K562 (cell line): ENCODE data around the gene ACSS1. TPM values are rescaled to one million over a fixed set of nuclear protein-coding genes. Genes with fewer than 3 reads are reported as not detected.

ENCODE experiments used
- ATAC-seq: fragments of 200-7000 bp; cut with Tn5 transposase; 3 replicates; pipeline ENCODE4 v1.9.1; 2020; ENCODE audit warnings: moderate library complexity
- BruUV-seq: library from RNA; stranded (reverse); fragments of 400-500 nt; replicated peaks from 2 replicates; lab custom pipeline; 2021; lab: Mats Ljungman, UMichigan
- CTCF ChIA-PET: fragments of 300-600 bp; formaldehyde crosslinking; extraction: SDS; loops from one replicate; lab custom pipeline; 2021; ENCODE audit warnings: low intra/inter-chr PET ratio; lab: Yijun Ruan, JAX
- POLR2A ChIA-PET: fragments of 300-600, 350-650 bp; sonication (Branson Sonifier 250); formaldehyde crosslinking; extraction: SDS; loops from one replicate; lab custom pipeline; 2021; ENCODE audit warnings: antibody characterized with exemption, inconsistent platforms; lab: Yijun Ruan, JAX
- DNase-seq, 4 experiments: peaks; one replicate each; pipeline versions ENCODE4 v3.0.0 to v3.0.0-alpha.2; 2011 to 2018; ENCODE audit warnings: low spot score in 3 of 4, mixed read lengths in 3 of 4; ENCODE audit errors: extremely low read depth in 1 of 4
- FAIRE-seq: peaks from 2 replicates; lab custom pipeline; 2011; peaks lifted over from hg19 to GRCh38; lab: Jason Lieb, UNC
- H2AFZ ChIP-seq: 2 replicates; pipeline ENCODE4 v1.6.0; 2011; ENCODE audit warnings: low read depth, low read length, control low read depth, inconsistent platforms
- H3K27ac ChIP-seq: fragments of 200-600 bp; 3 replicates; pipeline ENCODE4 v1.8.0; 2011; ENCODE audit warnings: low read depth, mild to moderate bottlenecking, control low read depth, inconsistent platforms, low read length, moderate library complexity, mixed read lengths; ENCODE audit errors: extremely low read depth
- H3K27me3 ChIP-seq, 2 experiments: fragments of 300-600 bp in 1 of 2; 2 replicates in 1 of 2; 3 replicates in 1 of 2; pipeline versions ENCODE4 v1.6.0 to v1.8.0; 2011; ENCODE audit warnings: inconsistent platforms in 2 of 2, low read length in 2 of 2, mild to moderate bottlenecking in 1 of 2, mixed read lengths in 1 of 2, moderate library complexity in 1 of 2; ENCODE audit not compliant: control insufficient read depth in 2 of 2, insufficient read depth in 2 of 2
- H3K36me3 ChIP-seq: fragments of 300-600 bp; 3 replicates; pipeline ENCODE4 v1.8.0; 2011; ENCODE audit warnings: mild to moderate bottlenecking, low read length, inconsistent platforms; ENCODE audit not compliant: control insufficient read depth, insufficient read depth
- H3K4me1 ChIP-seq, 2 experiments: fragments of 200-600 bp in 1 of 2; replicated peaks in 1 of 2; 2 replicates in 1 of 2; 3 replicates in 1 of 2; pipeline versions ENCODE4 v1.5.1 to v1.8.0; 2011; ENCODE audit warnings: inconsistent platforms in 2 of 2, low read length in 2 of 2, mild to moderate bottlenecking in 1 of 2, mixed read lengths in 1 of 2, moderate library complexity in 1 of 2; ENCODE audit not compliant: control insufficient read depth in 2 of 2, insufficient read depth in 2 of 2
- H3K4me2 ChIP-seq: 2 replicates; pipeline ENCODE4 v1.6.1; 2011; ENCODE audit warnings: low read length, control low read depth, inconsistent platforms, mixed read lengths; ENCODE audit not compliant: insufficient read depth
- H3K4me3 ChIP-seq: fragments of 200-600 bp; sonication (generic), shearing (Covaris generic); 2 replicates; pipeline ENCODE4 v1.5.1; 2016; ENCODE audit warnings: control low read depth, inconsistent platforms
- H3K79me2 ChIP-seq: fragments of 200-600 bp; 3 replicates; pipeline ENCODE4 v1.8.0; 2011; ENCODE audit warnings: low read length, inconsistent platforms; ENCODE audit not compliant: control insufficient read depth, insufficient read depth
- H3K9ac ChIP-seq, 2 experiments: 2 replicates each; pipeline versions ENCODE4 v1.6.0 to v1.6.1; 2011; ENCODE audit warnings: low read depth in 2 of 2, low read length in 2 of 2, control low read depth in 1 of 2, inconsistent platforms in 1 of 2, mild to moderate bottlenecking in 1 of 2, mixed read lengths in 1 of 2; ENCODE audit not compliant: insufficient read depth in 1 of 2
- H3K9me1 ChIP-seq: one replicate; pipeline ENCODE4 v1.6.0; 2011; ENCODE audit warnings: inconsistent platforms, mild to moderate bottlenecking, low read length, moderate library complexity; ENCODE audit not compliant: control insufficient read depth, insufficient read depth
- H3K9me3 ChIP-seq: replicated peaks from 2 replicates; pipeline ENCODE4 v1.5.1; 2011; ENCODE audit warnings: low read depth, low read length, inconsistent platforms; ENCODE audit not compliant: control insufficient read depth, insufficient read depth
- H4K20me1 ChIP-seq: replicated peaks from 2 replicates; pipeline ENCODE4 v1.6.1; 2011; ENCODE audit warnings: low read length, inconsistent platforms, mixed read lengths; ENCODE audit not compliant: control insufficient read depth, insufficient read depth
- CCAR2 ChIP-seq: fragments of 200-400 bp; formaldehyde crosslinking; IDR thresholded peaks from 2 replicates; pipeline ENCODE4 v1.6.1; 2017; ENCODE audit warnings: mild to moderate bottlenecking, low read depth, low read length
- EWSR1 ChIP-seq: fragments of 450-650 bp; IDR thresholded peaks from 2 replicates; pipeline ENCODE4 v1.6.1; 2018; ENCODE audit warnings: borderline replicate concordance, mild to moderate bottlenecking, low read depth, moderate library complexity; ENCODE audit not compliant: partially characterized antibody
- MAFG ChIP-seq: fragments of 450-650 bp; conservative IDR thresholded peaks from 2 replicates; pipeline ENCODE4 v1.6.1; 2016; ENCODE audit warnings: missing genetic modification characterization, missing compliant biosample characterization
- MAFK ChIP-seq: IDR thresholded peaks from 2 replicates; pipeline ENCODE4 v1.6.1; 2011; ENCODE audit warnings: low read length, improper control_type of control experiment
- MLLT1 ChIP-seq, 2 experiments: fragments of 450-650 bp; IDR thresholded peaks; 2 replicates each; pipeline ENCODE4 v1.6.1; 2016
- NFIC ChIP-seq: fragments of 450-650 bp; IDR thresholded peaks from 2 replicates; pipeline ENCODE4 v1.6.1; 2017; ENCODE audit warnings: mild to moderate bottlenecking, inconsistent platforms
- NUFIP1 ChIP-seq: fragments of 450-650 bp; IDR thresholded peaks from 2 replicates; pipeline ENCODE4 v1.6.1; 2018; ENCODE audit not compliant: partially characterized antibody
- PHTF2 ChIP-seq: fragments of 250-450 bp; sonication (Bioruptor Pico); IDR thresholded peaks from 2 replicates; pipeline ENCODE4 v1.5.0; 2021; ENCODE audit warnings: mild to moderate bottlenecking
- POLR2A ChIP-seq: fragments of 450-650 bp; conservative IDR thresholded peaks from 2 replicates; pipeline ENCODE4 v1.6.1; 2016
- POLR3A ChIP-seq: IDR thresholded peaks from 2 replicates; pipeline ENCODE4 v1.6.1; 2011; ENCODE audit warnings: borderline replicate concordance, mild to moderate bottlenecking, moderate library complexity; ENCODE audit not compliant: insufficient read length, insufficient read depth; ENCODE audit errors: extremely low read depth
- RFX5 ChIP-seq: IDR thresholded peaks from 2 replicates; pipeline ENCODE4 v1.6.1; 2011; ENCODE audit warnings: low read depth, mild to moderate bottlenecking, improper control_type of control experiment, low read length
- SIRT6 ChIP-seq: IDR thresholded peaks from one replicate; pipeline ENCODE4 v1.6.1; 2012; ENCODE audit warnings: low read depth, mild to moderate bottlenecking, control low read depth, inconsistent platforms, low read length, moderate library complexity
- SP1 ChIP-seq: sonication (generic); formaldehyde crosslinking; IDR thresholded peaks from 2 replicates; pipeline ENCODE4 v1.8.1; 2022; ENCODE audit warnings: mild to moderate bottlenecking, missing genetic modification reagents
- SP2 ChIP-seq: IDR thresholded peaks from 2 replicates; pipeline ENCODE4 v1.6.1; 2011; ENCODE audit warnings: mild to moderate bottlenecking, low read depth, low read length, moderate library complexity; ENCODE audit not compliant: poor library complexity, severe bottlenecking; ENCODE audit errors: extremely low read depth
- THRA ChIP-seq: fragments of 450-650 bp; IDR thresholded peaks from 2 replicates; pipeline ENCODE4 v1.6.1; 2017; ENCODE audit warnings: mild to moderate bottlenecking, moderate library complexity
- TSC22D4 ChIP-seq: fragments of 450-650 bp; IDR thresholded peaks from 2 replicates; pipeline ENCODE4 v1.6.1; 2016; ENCODE audit warnings: missing genetic modification characterization, missing biosample characterization, control low read depth
- XRCC4 ChIP-seq: IDR thresholded peaks from one replicate; pipeline ENCODE4 v1.6.1; 2011; ENCODE audit not compliant: insufficient read depth, insufficient read length; ENCODE audit errors: extremely low read depth
- ZNF239 ChIP-seq: fragments of 250-450 bp; sonication (Bioruptor Pico); IDR thresholded peaks from 2 replicates; pipeline ENCODE4 v1.4.0; 2020; ENCODE audit warnings: mild to moderate bottlenecking
- ZNF3 ChIP-seq: fragments of 250-450 bp; sonication (Bioruptor Pico); IDR thresholded peaks from 2 replicates; pipeline ENCODE4 v1.5.0; 2021; ENCODE audit warnings: mild to moderate bottlenecking, moderate library complexity
- ZNF696 ChIP-seq: fragments of 250-450 bp; sonication (Bioruptor Pico); conservative IDR thresholded peaks from 2 replicates; pipeline ENCODE4 v1.4.0; 2020; ENCODE audit warnings: mild to moderate bottlenecking, moderate library complexity
- WGBS: fragments of 100-300 bp; shearing (Covaris generic); methylation state at CpG from one replicate; pipeline ENCODE4 v1.1.6; 2016; ENCODE audit warnings: low coverage, mixed read lengths; ENCODE audit not compliant: insufficient coverage; ENCODE audit errors: missing lambda C conversion rate; 5-methylcytosine and 5-hydroxymethylcytosine counted together
- in situ Hi-C: fragments of 300-500 bp; cut with MboI; formaldehyde crosslinking; loops from 4 replicates; pipeline ENCODE4 v1.15.0; 2018; ENCODE audit warnings: inconsistent platforms, mixed read lengths
- intact Hi-C: fragments of 100-400 bp; cut with micrococcal nuclease; formaldehyde crosslinking; loops from 2 replicates; pipeline ENCODE4 v1.14.2; 2022
- polyA plus RNA-seq, 8 experiments: library from polyadenylated mRNA; depleted of rRNA in 4 of 8; stranded (reverse) in 5 of 8; unstranded in 3 of 8; fragments of >200 nt; fragmentation: Nextera tagmentation in 2 of 8; fragmentation: Illumina TruSeq in 1 of 8; extraction: Ambion mirVana in 2 of 8; extraction: Trizol in 1 of 8; gene quantifications; 2 replicates each; pipeline versions ENCODE4 v1.2.1 to v1.2.3, GENCODE V29; 2011 to 2014; ENCODE audit warnings: inconsistent platforms in 1 of 8, missing spikeins in 1 of 8
- total RNA-seq, 7 experiments: library from RNA; depleted of rRNA in 6 of 7; stranded (reverse); fragments of >200 nt in 6 of 7; fragmentation: Illumina TruSeq in 2 of 7; extraction: Trizol in 2 of 7; gene quantifications; 2 replicates each; pipeline versions ENCODE4 v1.2.1 to v1.2.3, GENCODE V29; 2011 to 2021; ENCODE audit warnings: low replicate concordance in 1 of 7
- TF ChIP-seq, protein P1 (sequence below): sonication (generic); formaldehyde crosslinking; IDR thresholded peaks from 2 replicates; pipeline ENCODE4 v1.8.1; 2022; ENCODE audit warnings: missing genetic modification reagents

Gene ACSS1
- total and polyA plus RNA-seq, 9 of the 15 experiments (the other 6 are each of a cell fraction or from before 2014, with no cell fraction given), result 0.07 to 2.1 (median 0.27) TPM; not detected in 3

GRCh38 chr20:25023356-25023755, 34.6 kb downstream of the ACSS1 start (continued):
- TF ChIP-seq RFX5 (no peak), TSC22D4 (tag) (no peak), ZNF239 (CRISPR knock-in tag) (no peak), SP2 (no peak), THRA (no peak), POLR2A (no peak), NUFIP1 (no peak)
- TF ChIP-seq, protein P1, sequence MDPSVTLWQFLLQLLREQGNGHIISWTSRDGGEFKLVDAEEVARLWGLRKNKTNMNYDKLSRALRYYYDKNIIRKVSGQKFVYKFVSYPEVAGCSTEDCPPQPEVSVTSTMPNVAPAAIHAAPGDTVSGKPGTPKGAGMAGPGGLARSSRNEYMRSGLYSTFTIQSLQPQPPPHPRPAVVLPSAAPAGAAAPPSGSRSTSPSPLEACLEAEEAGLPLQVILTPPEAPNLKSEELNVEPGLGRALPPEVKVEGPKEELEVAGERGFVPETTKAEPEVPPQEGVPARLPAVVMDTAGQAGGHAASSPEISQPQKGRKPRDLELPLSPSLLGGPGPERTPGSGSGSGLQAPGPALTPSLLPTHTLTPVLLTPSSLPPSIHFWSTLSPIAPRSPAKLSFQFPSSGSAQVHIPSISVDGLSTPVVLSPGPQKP, result no peak

DNA sequence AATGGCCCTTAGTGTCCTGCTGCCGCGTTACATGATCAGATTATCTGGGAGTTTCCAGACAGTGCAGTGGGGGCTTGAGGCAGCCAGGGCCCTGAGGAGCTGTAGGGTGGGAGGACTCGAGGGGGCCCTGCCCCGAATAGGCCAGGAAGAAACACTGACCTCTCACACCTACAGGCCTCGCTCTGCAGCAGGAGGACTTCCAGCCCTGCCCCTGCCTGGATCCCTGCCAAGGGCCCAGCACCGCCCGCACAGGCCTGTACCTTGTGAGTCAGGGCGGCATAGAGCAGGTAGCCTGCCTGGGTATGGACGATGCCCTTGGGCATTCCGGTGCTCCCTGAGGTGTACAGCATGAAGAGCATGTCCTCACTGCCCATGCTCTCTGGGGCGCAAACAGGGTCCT, 35.3 kb downstream of the ACSS1 start:
- H3K79me2 ChIP-seq, result no peaks in the 10 kb centered on the region
- peaks cover 0 to 22% of the 10 kb centered on the region in 2 experiments; a peak in 3 of 5 replicates for H3K27me3 ChIP-seq
- ATAC-seq (no peak), FAIRE-seq (no peak), DNase-seq (no peak)
- H3K4me3 ChIP-seq, result no peak overlapping the region
- POLR2A ChIA-PET, result interaction anchor here (0.7 to 1.2 kb wide), 2 partner anchors 45 to 1605 kb away, joined by 4 to 5 read pairs; no protein-coding TSS in a partner anchor
- CTCF ChIA-PET, result no interaction called here
- WGBS, result 3% methylated on average over 8 of the region's 11 CpGs
- no peaks in the 10 kb centered on the region for H3K9me3 ChIP-seq
- no peak overlapping the region for H2AFZ ChIP-seq
- intact Hi-C loops, result no loop called here
- H3K4me1 ChIP-seq, result no peaks in the 10 kb centered on the region
- no TSS peak for BruUV-seq
- no peak overlapping the region for H3K9ac ChIP-seq
- in situ Hi-C loops, result no loop called here
- no peaks in the 10 kb centered on the region for H3K9me1 ChIP-seq
- H3K4me2 ChIP-seq, result no peak overlapping the region
- no peaks in the 10 kb centered on the region; the same call in 1 of the 2 replicates for H4K20me1 ChIP-seq
- no peak overlapping the region for H3K27ac ChIP-seq
- H3K36me3 ChIP-seq, result no peaks in the 10 kb centered on the region
- TF ChIP-seq MAFG (tag) (no peak), MAFK (no peak), EWSR1 (no peak), SIRT6 (no peak), CCAR2 (no peak), NFIC (no peak), XRCC4 (no peak), PHTF2 (CRISPR knock-in tag) (no peak), ZNF3 (CRISPR knock-in tag) (no peak), MLLT1 (IDR thresholded peaks at IDR 0.05) (no peak), POLR3A (no peak), SP1 (CRISPR knock-in tag) (no peak), ZNF696 (CRISPR knock-in tag) (no peak)
